Measurements from ENCODE around the gene RGP1.

GRCh38 chr9:35757226-35757891, 8.3 kb downstream of the RGP1 start:
- TF ChIP-seq EZH2 (IDR thresholded peaks at IDR 0.05; ENCODE audit: low read depth) (no peak), CTCF (conservative IDR thresholded peaks at IDR 0.05) (no peak)
